HepG2 (cell line): ENCODE results near the gene RREB1. TPM values are rescaled to one million over a fixed set of nuclear protein-coding genes. Genes with fewer than 3 reads are reported as not detected.
A peak's percentile ranks its signal among the peaks of the same experiment; 100 is the strongest.

ENCODE experiments used
- BRCA1 ChIP-seq: sonication (generic); formaldehyde crosslinking; IDR thresholded peaks from 2 replicates; pipeline ENCODE4 v1.4.0; 2020; ENCODE audit warnings: missing genetic modification reagents
- CBX1 ChIP-seq: IDR thresholded peaks from one replicate; pipeline ENCODE4 v1.6.1; 2016; ENCODE audit warnings: antibody characterized with exemption, low read depth
- CEBPG ChIP-seq: IDR thresholded peaks from 2 replicates; pipeline ENCODE4 v1.6.1; 2016
- EEA1 ChIP-seq: sonication (generic); formaldehyde crosslinking; IDR thresholded peaks from 2 replicates; pipeline ENCODE4 v1.5.1; 2020; ENCODE audit warnings: mild to moderate bottlenecking, missing genetic modification reagents, borderline replicate concordance
- HMGXB3 ChIP-seq: sonication (generic); formaldehyde crosslinking; IDR thresholded peaks from 2 replicates; pipeline ENCODE4 v1.4.0; 2020; ENCODE audit warnings: missing genetic modification reagents, borderline replicate concordance
- HOXD1 ChIP-seq: sonication (generic); formaldehyde crosslinking; IDR thresholded peaks from 2 replicates; pipeline ENCODE4 v1.5.0; 2020; ENCODE audit warnings: missing genetic modification reagents
- JARID2 ChIP-seq: sonication (generic); formaldehyde crosslinking; IDR thresholded peaks from 2 replicates; pipeline ENCODE4 v1.8.1; 2023; ENCODE audit warnings: missing genetic modification reagents, inconsistent platforms; ENCODE audit not compliant: insufficient replicate concordance
- PCBP2 ChIP-seq: fragments of 200-400 bp; formaldehyde crosslinking; optimal IDR thresholded peaks from 2 replicates; pipeline ENCODE3; 2018; ENCODE audit warnings: low read length, low read depth; ENCODE audit not compliant: poor library complexity, severe bottlenecking
- PRDM10 ChIP-seq: sonication (generic); formaldehyde crosslinking; IDR thresholded peaks from 2 replicates; pipeline ENCODE4 v1.4.0; 2020; ENCODE audit warnings: low read depth, missing genetic modification reagents
- PTBP1 ChIP-seq: fragments of 200-400 bp; formaldehyde crosslinking; IDR thresholded peaks from 2 replicates; pipeline ENCODE4 v1.6.1; 2018; ENCODE audit warnings: low read length, low read depth; ENCODE audit not compliant: poor library complexity, severe bottlenecking
- RXRB ChIP-seq: IDR thresholded peaks from 2 replicates; pipeline ENCODE4 v1.6.1; 2016; ENCODE audit warnings: borderline replicate concordance, missing genetic modification reagents, missing compliant biosample characterization
- THAP9 ChIP-seq: sonication (generic); formaldehyde crosslinking; IDR thresholded peaks from 2 replicates; pipeline ENCODE4; 2020; ENCODE audit warnings: missing genetic modification reagents, mild to moderate bottlenecking, borderline replicate concordance
- ZBTB21 ChIP-seq: sonication (generic); formaldehyde crosslinking; IDR thresholded peaks from 2 replicates; pipeline ENCODE4 v1.4.0; 2020; ENCODE audit warnings: missing genetic modification reagents
- ZNF20 ChIP-seq: sonication (generic); formaldehyde crosslinking; IDR thresholded peaks from 2 replicates; pipeline ENCODE4 v1.4.0; 2020; ENCODE audit warnings: mild to moderate bottlenecking, moderate library complexity, missing genetic modification reagents
- ZNF337 ChIP-seq: sonication (generic); formaldehyde crosslinking; IDR thresholded peaks from 2 replicates; pipeline ENCODE4 v1.5.1; 2020; ENCODE audit warnings: missing genetic modification reagents, low read depth, mild to moderate bottlenecking, borderline replicate concordance
- ZNF564 ChIP-seq: sonication (generic); formaldehyde crosslinking; IDR thresholded peaks from 2 replicates; pipeline ENCODE4 v1.8.1; 2023; ENCODE audit warnings: mild to moderate bottlenecking, missing genetic modification reagents
- polyA plus RNA-seq, 8 experiments: library from polyadenylated mRNA; depleted of rRNA in 3 of 8; stranded (reverse) in 7 of 8; unstranded in 1 of 8; fragments of >200 nt; fragmentation: Illumina TruSeq in 4 of 8; extraction: Trizol in 4 of 8; gene quantifications; 2 replicates each; pipeline versions ENCODE4 v1.2.1 to v1.2.3, GENCODE V29; 2011 to 2016; ENCODE audit warnings: low read depth in 4 of 8, missing spikeins in 1 of 8, mixed read lengths in 1 of 8; ENCODE audit not compliant: insufficient read depth in 1 of 8
- total RNA-seq, 5 experiments: library from RNA; depleted of rRNA; stranded (reverse); fragments of >200 nt; fragmentation: Illumina TruSeq; extraction: Trizol; gene quantifications; 2 replicates each; pipeline ENCODE4 v1.2.3, GENCODE V29; 2016; ENCODE audit warnings: low read depth in 1 of 5
- TF ChIP-seq, protein P1 (sequence below): sonication (generic); formaldehyde crosslinking; IDR thresholded peaks from 2 replicates; pipeline ENCODE4 v1.5.0; 2020; ENCODE audit warnings: missing genetic modification reagents
- TF ChIP-seq, protein P2 (sequence below): IDR thresholded peaks from 2 replicates; pipeline ENCODE4 v1.6.1; 2016; ENCODE audit warnings: mild to moderate bottlenecking, missing biosample characterization, missing genetic modification reagents

The RREB1 gene
- total and polyA plus RNA-seq, 2 of the 13 experiments (the other 11 are each of a cell fraction or from before 2014, with no cell fraction given): 6.1 to 23.2 TPM

DNA sequence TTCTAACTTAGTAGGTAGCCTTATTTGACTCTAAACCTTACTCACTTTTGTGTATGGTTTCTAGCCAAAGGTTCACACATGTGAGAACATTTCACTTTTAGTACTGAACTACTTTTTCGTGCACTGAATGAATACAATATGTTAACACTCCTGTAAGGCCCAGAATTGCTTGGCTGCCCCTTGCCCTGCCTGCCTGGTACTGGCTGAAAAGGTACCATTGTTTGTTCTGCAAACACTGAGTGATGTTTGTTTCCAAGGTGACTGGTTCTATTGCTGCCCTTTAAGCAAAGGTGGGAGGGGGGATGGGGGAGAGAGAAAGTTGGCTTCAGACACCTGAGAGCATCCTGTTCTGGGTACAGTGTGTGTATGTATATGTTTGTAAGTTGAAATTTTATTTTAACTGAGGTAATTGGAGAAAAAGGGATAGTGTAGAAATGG is 31.2 kb downstream of the RREB1 start (continued):
- TF ChIP-seq PTBP1 (no peak), ZBTB21 (CRISPR knock-in tag) (no peak), BRCA1 (CRISPR knock-in tag) (no peak), ZNF564 (no peak), PCBP2 (no peak), ZNF337 (no peak), ZNF20 (CRISPR knock-in tag) (no peak), HOXD1 (no peak), CEBPG (CRISPR knock-in tag) (peak; percentile 71), HMGXB3 (CRISPR knock-in tag) (0 out of 2 replicates have a peak, but pooled peaks have one; percentile 41), PRDM10 (CRISPR knock-in tag) (0 out of 2 replicates have a peak, but pooled peaks have one; percentile 40), EEA1 (CRISPR knock-in tag) (no peak), CBX1 (no peak), RXRB (CRISPR knock-in tag) (peak; percentile 74; the same call in 1 of the 2 replicates), JARID2 (no peak), THAP9 (CRISPR knock-in tag) (no peak)
- TF ChIP-seq, protein P1, sequence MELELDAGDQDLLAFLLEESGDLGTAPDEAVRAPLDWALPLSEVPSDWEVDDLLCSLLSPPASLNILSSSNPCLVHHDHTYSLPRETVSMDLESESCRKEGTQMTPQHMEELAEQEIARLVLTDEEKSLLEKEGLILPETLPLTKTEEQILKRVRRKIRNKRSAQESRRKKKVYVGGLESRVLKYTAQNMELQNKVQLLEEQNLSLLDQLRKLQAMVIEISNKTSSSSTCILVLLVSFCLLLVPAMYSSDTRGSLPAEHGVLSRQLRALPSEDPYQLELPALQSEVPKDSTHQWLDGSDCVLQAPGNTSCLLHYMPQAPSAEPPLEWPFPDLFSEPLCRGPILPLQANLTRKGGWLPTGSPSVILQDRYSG (CRISPR knock-in tag): no peak
- TF ChIP-seq, protein P2, sequence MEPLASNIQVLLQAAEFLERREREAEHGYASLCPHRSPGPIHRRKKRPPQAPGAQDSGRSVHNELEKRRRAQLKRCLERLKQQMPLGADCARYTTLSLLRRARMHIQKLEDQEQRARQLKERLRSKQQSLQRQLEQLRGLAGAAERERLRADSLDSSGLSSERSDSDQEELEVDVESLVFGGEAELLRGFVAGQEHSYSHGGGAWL (CRISPR knock-in tag): no peak
